ENCODE data around the gene KLC1. TPM values are rescaled to one million over a fixed set of nuclear protein-coding genes. Genes with fewer than 3 reads are reported as not detected.

KLC1 gene
- total RNA-seq, 1 donor = 237 TPM

DNA sequence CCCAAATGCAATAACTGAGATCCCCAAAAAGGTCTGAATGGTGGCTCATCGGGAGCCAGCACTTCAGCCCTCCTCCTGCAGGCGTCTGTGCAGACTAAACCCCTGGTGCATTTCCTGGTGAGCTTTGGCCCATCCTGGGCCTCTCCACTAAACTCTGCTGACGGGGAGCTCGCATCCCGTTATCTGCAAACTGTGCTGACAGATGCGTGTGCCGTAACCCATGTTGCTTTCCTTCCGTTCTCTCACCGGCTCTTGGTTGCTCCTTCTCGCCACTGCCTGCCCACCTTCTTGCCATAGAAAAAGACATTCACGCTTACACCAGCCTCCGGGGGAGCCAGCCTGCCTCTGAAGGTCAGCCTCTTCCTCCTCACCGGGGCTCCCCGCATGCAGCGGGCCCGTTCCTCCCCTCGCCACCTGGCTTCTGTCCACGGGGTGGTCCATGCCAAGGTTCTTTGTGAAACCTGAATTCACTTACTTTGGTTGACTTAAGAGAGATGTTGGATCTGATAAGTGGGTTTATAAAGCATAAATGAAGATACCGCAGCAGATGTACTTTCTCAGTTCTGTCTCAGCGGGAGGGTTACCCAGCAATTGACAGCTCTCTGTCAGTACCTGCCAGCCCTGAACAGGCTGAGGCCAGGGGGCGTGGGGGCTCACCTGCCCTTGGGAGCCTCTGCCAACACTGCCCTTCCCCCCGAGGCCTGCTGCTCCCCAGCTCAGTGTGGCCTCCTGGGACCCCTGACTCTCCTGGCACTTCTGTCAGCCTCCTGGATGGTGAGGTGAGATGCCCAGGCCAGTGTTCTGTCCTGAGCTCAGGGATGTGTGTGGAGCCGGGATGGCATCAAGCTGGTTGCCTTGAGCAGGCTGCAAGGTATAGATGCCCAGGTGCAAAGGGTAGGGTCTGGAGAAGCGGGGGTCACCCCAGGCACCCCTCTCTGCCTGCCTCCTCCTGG, 100.8 kb downstream of the KLC1 start:
- TF ChIP-seq, protein P1, sequence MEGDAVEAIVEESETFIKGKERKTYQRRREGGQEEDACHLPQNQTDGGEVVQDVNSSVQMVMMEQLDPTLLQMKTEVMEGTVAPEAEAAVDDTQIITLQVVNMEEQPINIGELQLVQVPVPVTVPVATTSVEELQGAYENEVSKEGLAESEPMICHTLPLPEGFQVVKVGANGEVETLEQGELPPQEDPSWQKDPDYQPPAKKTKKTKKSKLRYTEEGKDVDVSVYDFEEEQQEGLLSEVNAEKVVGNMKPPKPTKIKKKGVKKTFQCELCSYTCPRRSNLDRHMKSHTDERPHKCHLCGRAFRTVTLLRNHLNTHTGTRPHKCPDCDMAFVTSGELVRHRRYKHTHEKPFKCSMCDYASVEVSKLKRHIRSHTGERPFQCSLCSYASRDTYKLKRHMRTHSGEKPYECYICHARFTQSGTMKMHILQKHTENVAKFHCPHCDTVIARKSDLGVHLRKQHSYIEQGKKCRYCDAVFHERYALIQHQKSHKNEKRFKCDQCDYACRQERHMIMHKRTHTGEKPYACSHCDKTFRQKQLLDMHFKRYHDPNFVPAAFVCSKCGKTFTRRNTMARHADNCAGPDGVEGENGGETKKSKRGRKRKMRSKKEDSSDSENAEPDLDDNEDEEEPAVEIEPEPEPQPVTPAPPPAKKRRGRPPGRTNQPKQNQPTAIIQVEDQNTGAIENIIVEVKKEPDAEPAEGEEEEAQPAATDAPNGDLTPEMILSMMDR (IDR thresholded peaks at IDR 0.05; ENCODE audit: insufficient read depth, low read depth, low read length) = no peak
- no peak for DNase-seq (ENCODE audit: low read depth)
- H3K4me3 ChIP-seq (ENCODE audit: low read depth, low read length) = no peak overlapping the region

DNA sequence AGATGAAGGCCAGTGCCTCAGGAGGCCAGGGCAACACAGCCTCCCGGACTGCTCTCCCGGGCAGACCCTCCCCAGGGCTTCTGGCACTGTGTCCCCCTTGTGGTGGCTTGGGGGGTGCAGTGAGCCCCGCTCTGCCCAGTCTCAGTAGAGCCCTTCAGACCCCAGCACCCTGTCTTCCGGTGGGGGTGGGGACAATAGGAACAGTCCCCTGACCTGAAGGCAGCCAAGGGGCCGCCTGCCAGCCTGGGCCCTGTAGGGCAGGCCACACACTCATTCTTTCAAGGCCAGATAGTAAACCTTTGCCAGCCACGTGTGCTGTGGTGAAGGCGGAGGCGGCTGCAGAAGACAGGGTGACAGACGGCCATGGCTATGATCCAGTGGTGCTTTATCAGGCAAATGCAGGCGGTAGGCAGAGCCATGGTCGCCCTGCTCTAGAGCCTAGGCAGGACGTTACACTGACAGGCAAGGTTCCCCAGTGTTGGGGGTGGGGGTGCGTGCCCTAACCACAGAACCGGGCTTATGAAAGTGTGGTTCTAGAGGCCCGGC, 101.6 kb downstream of the KLC1 start:
- no peak overlapping the region for H3K4me3 ChIP-seq (ENCODE audit: low read depth, low read length)
- TF ChIP-seq, protein P1 (IDR thresholded peaks at IDR 0.05; ENCODE audit: insufficient read depth, low read depth, low read length) = peak; percentile 17
- no peak for DNase-seq (ENCODE audit: low read depth)

DNA sequence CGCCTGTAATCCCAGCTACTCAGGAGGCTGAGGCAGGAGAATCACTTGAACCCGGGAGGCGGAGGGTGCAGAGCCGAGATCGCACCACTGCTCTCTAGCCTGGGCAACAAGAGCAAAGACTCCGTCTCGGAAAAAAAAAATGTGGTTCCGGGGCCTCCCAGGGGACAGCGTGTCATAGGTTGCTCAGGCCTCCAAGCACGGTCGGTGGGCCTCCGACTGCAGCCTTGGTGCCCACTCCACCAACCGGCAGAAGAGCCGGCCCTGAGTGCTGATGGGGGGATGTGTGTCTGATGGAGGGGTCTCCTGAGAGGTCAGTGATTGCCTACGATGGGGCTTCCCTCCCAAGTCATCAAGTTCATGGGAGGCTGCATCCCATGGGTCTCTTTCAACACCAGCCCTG, 102.5 kb downstream of the KLC1 start:
- DNase-seq (ENCODE audit: low read depth) = no peak
- H3K4me3 ChIP-seq (ENCODE audit: low read depth, low read length) = no peak overlapping the region

DNA sequence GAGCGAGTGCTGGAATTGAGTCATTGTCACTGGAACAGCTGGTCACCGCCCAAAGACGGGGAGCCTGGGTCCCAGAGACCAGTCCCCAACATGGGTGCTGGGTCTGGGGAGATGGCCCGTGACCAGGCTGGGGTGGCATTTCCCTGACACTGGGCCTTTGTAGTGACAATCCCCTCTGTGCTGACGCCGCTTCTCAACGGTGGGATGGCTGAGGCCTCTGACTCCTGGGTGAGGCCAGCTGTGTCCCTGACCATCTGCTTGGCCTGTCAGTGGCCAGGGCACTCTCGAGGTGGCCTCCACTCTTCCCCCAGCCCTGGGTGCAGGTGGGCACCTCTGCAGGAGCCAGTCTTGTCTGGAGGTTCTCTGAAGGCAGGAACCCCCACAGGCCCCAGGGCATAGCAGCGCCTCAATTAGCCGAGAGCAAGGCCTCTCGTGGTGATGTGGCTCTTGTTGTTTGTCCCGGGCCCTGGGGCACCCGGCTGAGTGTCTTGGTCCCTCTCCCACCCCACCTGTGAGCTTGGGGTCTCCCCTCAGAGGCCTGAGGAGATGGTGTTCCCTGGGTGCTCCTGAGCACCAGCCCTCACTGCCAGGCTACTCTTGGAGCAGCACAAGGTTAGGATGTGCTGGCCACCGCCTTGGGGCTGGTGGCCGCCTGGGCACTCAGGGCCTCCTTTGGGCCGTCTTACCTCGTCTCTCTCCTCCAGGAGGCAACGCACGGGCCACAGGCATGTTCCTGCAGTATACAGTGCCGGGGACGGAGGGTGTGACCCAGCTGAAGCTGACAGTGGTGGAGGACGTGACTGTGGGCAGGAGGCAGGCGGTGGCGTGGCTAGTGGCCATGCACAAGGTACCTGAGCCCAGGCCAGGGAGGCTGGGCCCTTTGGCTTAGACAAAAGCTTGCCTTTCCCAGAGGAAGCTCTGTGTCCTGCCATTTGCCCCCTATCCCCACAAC, 103.2 kb downstream of the KLC1 start:
- TF ChIP-seq, protein P1 (IDR thresholded peaks at IDR 0.05; ENCODE audit: insufficient read depth, low read depth, low read length) = no peak
- no peak for DNase-seq (ENCODE audit: low read depth)
- H3K4me3 ChIP-seq (ENCODE audit: low read depth, low read length) = no peak overlapping the region

More for the DNA sequence above, 102.5 kb downstream of the KLC1 start:
- TF ChIP-seq, protein P1 (IDR thresholded peaks at IDR 0.05; ENCODE audit: insufficient read depth, low read depth, low read length) = no peak

DNA sequence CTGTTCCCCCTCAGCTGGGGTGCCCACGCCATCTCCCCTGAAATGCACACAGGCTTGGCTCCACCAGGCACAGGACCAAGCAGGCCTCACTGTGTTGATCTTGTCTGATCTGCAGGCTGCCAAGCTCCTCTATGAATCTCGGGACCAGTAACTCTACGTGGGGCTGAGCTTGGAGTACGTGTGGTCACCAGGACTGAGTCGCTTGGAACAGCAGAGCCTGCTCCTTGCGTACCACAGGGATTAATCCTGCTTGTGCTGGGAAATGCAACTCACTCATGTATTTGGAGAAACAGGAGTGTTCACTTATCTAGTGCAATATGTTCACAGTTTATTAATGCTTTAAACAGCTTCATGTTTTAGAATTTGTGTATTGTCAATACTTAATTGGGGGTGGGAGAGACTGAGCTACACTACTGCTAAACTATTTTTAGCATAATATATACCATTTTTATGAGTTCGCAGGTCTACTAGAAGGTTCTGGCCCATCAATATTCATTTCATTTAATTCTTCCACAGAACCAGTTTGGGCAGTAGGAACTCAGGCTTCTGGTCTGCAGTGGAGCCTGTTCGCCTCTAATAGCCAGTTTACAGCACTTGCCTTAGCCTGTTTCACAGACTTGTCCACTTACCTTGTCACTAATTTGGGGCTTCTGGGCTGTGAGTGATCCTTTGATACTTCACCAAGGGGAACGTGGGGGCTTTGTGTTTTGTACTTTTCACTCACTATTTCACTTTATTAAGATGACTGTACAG, 104.0 kb downstream of the KLC1 start:
- TF ChIP-seq, protein P1 (IDR thresholded peaks at IDR 0.05; ENCODE audit: insufficient read depth, low read depth, low read length) = no peak
- no peak overlapping the region for H3K4me3 ChIP-seq (ENCODE audit: low read depth, low read length)
- DNase-seq (ENCODE audit: low read depth) = no peak

DNA sequence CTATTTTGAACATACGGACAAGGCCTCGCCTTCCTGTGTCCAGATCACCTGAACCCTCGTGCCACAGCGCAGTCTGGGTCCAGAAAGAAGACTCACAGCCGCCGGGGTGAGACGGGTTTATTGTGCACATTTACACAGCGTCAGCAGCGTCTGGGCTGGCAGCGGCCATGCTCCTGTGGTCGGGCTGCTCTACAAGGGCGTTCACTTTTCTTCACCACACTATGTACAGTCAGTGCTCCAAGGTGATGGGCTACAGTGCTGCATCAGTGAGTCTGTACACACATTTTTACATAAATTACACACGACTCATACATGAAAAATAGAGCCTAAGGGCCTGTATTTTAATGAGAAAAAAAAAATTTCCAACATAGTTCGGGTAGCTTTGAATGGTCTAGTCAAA, 104.6 kb downstream of the KLC1 start:
- TF ChIP-seq, protein P1 (IDR thresholded peaks at IDR 0.05; ENCODE audit: insufficient read depth, low read depth, low read length) = no peak
- DNase-seq (ENCODE audit: low read depth) = no peak
- no peak overlapping the region for H3K4me3 ChIP-seq (ENCODE audit: low read depth, low read length)
